Heart left ventricle (tissue), 16 donors: ENCODE data around the gene EPHX1. TPM values are rescaled to one million over a fixed set of nuclear protein-coding genes. Genes with fewer than 3 reads are reported as not detected.
"Not testable (repeated sequence)": the region's sequence is repeated elsewhere in the genome, so short reads cannot be mapped to it uniquely, and the experiment has no call there.

ENCODE experiments used
- ATAC-seq, 4 donors: fragments of 200-7000 bp; cut with Tn5 transposase; one replicate each; pipeline ENCODE4 v1.9.1; 2020 to 2022; ENCODE audit warnings: moderate library complexity in 4 of 4, mild to moderate bottlenecking in 3 of 4, moderate number of reproducible peaks in 1 of 4
- DNase-seq, 5 donors: peaks; one replicate each; pipeline ENCODE4 v3.0.0-alpha.2; 2020
- H3K27ac ChIP-seq, 12 donors: fragments of 200-600 bp; sonication (generic) in 4 of 12; one replicate each; pipeline versions ENCODE4 v1.5.0 to v1.8.0; 2016 to 2022; ENCODE audit warnings: mild to moderate bottlenecking in 2 of 12
- H3K27me3 ChIP-seq, 9 donors: fragments of 200-600 bp; sonication (generic) in 2 of 9; one replicate each; pipeline versions ENCODE4 v1.5.1 to v1.8.0; 2016 to 2022; ENCODE audit warnings: mild to moderate bottlenecking in 3 of 9
- H3K36me3 ChIP-seq, 9 donors: fragments of 200-600 bp; sonication (generic) in 2 of 9; one replicate each; pipeline versions ENCODE4 v1.5.0 to v1.8.0; 2018 to 2022; ENCODE audit warnings: mild to moderate bottlenecking in 2 of 9
- H3K4me1 ChIP-seq, 12 donors: fragments of 200-600 bp; sonication (generic) in 4 of 12; one replicate each; pipeline versions ENCODE4 v1.5.0 to v1.8.0; 2016 to 2022; ENCODE audit warnings: mild to moderate bottlenecking in 3 of 12
- H3K4me3 ChIP-seq, 12 donors: fragments of 200-600 bp; sonication (generic) in 4 of 12; one replicate each; pipeline versions ENCODE4 v1.5.0 to v1.8.0; 2017 to 2022; ENCODE audit warnings: mild to moderate bottlenecking in 9 of 12, moderate library complexity in 4 of 12
- H3K9me3 ChIP-seq, 12 donors: fragments of 200-600 bp; sonication (generic) in 4 of 12; one replicate each; pipeline versions ENCODE4 v1.5.0 to v1.8.0; 2016 to 2022; ENCODE audit warnings: mild to moderate bottlenecking in 1 of 12
- POLR2A ChIP-seq, 2 donors: fragments of 450-650 bp; IDR thresholded peaks; one replicate each; pipeline ENCODE4 v1.6.1; 2017; ENCODE audit warnings: antibody characterized with exemption in 2 of 2, mild to moderate bottlenecking in 2 of 2, moderate library complexity in 2 of 2
- WGBS, 4 donors: extraction: QIAGEN DNeasy Blood & Tissue Kit in 2 of 4; methylation state at CpG; one replicate each; pipeline versions ENCODE4 v1.1.5 to v1.1.7; 2013 to 2018; 5-methylcytosine and 5-hydroxymethylcytosine counted together
- intact Hi-C, 10 donors: fragments of 100-400 bp; cut with DNase I; formaldehyde crosslinking; loops; one replicate each; pipeline versions ENCODE4 v1.11.1 to v1.14.2; 2022
- polyA plus RNA-seq, 2 donors: library from polyadenylated mRNA; stranded (reverse); fragments of 200-250 nt; gene quantifications; one replicate each; pipeline ENCODE4 v1.2.3, GENCODE V29; 2013
- total RNA-seq, 9 donors: library from RNA; depleted of rRNA in 2 of 9; stranded (reverse); fragments of >200 nt in 2 of 9; fragmentation: NEBNext Ultra II Directional in 3 of 9; extraction: Animal tissue kit (Norgen Biotek cat#: 25700) in 3 of 9; gene quantifications; one replicate each; pipeline versions ENCODE4 v1.1.0 to v1.2.4, GENCODE V29; 2016 to 2023
- TF ChIP-seq, protein P1 (sequence below), 12 donors: fragments of 200-600 bp; sonication (generic) in 4 of 12; IDR thresholded peaks; one replicate each; pipeline versions ENCODE4 v1.5.0 to v1.8.0; 2018 to 2022; ENCODE audit warnings: antibody characterized with exemption in 12 of 12, mild to moderate bottlenecking in 5 of 12
- donor health status: ischemic (EF 13 %, LVEDD 7.1; RV severe dilation, severe dysfunction).
- donor health status: healthy with polysubstance abuse.
- donor health status: DM: no; HTN: yes; CAD: no.
- donor health status: DM: no; HTN: no; CAD: no.
- donor health status: ischemic (EF 25% LVEDD 6.9; RV normal size, moderate dysfunction).
- donor health status: ischemic (EF 25% LVEDD 5.7; RV mildly dilated, moderate dysfunction).
- donor health status: healthy.
- donor health status: DM: yes; HTN: yes; CAD: no.
- donor health status: ischemic (EF 35%, LVEDD 5.7; RV mildly dilated, moderate dysfunction).
- donor health status: nonischemic (EF 11% LVEDD 7.7; RV severe dilation, severe dysfunction).
- donor health status: DM: yes; HTN: yes; CAD: no.
- donor health status: PGD.
- donor health status: ischemic (EF 29% LVEDD 5.4; RV normal size, mild dysfunction).
- donor health status: nonischemic (EF 23%, LVEDD 6.1; RV moderate dilation, normal function).

EPHX1 gene
- total and polyA plus RNA-seq, 11 donors, result 22.2 to 96.8 (median 45.4) TPM

- H3K4me3 ChIP-seq, result peak within 1 kb of the TSS; percentile 49 to 99 (median 78)
- TF ChIP-seq, protein P1, sequence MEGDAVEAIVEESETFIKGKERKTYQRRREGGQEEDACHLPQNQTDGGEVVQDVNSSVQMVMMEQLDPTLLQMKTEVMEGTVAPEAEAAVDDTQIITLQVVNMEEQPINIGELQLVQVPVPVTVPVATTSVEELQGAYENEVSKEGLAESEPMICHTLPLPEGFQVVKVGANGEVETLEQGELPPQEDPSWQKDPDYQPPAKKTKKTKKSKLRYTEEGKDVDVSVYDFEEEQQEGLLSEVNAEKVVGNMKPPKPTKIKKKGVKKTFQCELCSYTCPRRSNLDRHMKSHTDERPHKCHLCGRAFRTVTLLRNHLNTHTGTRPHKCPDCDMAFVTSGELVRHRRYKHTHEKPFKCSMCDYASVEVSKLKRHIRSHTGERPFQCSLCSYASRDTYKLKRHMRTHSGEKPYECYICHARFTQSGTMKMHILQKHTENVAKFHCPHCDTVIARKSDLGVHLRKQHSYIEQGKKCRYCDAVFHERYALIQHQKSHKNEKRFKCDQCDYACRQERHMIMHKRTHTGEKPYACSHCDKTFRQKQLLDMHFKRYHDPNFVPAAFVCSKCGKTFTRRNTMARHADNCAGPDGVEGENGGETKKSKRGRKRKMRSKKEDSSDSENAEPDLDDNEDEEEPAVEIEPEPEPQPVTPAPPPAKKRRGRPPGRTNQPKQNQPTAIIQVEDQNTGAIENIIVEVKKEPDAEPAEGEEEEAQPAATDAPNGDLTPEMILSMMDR (IDR thresholded peaks at IDR 0.05), result peak; percentile 75 to 98 (median 91)
- TF ChIP-seq POLR2A (IDR thresholded peaks at IDR 0.05), result peak in 1 of 2 donors; percentile 77
- peaks cover 0 to 65% (median 43%) of the 10 kb centered on the region in 12 donors for H3K4me1 ChIP-seq
- H3K27me3 ChIP-seq, result no peaks in the 10 kb centered on the region
- 0 to 1% (median 0%) methylated on average over 18 to 46 of the region's 46 CpGs for WGBS, 4 donors
- peak; percentile 100 for ATAC-seq
- intact Hi-C loops, result loop anchor here (1.0 to 10.0 kb wide), 14 partner anchors 33 to 303 kb away; partner anchors contain the start of genes EPHX1 (in 7 of the 10), ENAH (in 1 of the 10) and PYCR2 (in 1 of the 10)
- peak; percentile 99 to 100 (median 100) for DNase-seq
- peak within 1 kb of the TSS; percentile 85 to 97 (median 92) for H3K27ac ChIP-seq
- H3K9me3 ChIP-seq, result no peaks in the 10 kb centered on the region
- H3K36me3 ChIP-seq, result peaks cover 0 to 21% (median 4%) of the 10 kb centered on the region in 9 donors
Measured at GRCh38 chr1:225777583-225778336, 32.2 kb upstream of the EPHX1 start, which contains the start of gene SRP9. Gene SRP9, plus strand, starts transcription at chr1:225777826. Its CDS starts 115 bp downstream, at chr1:225777941.

DNA sequence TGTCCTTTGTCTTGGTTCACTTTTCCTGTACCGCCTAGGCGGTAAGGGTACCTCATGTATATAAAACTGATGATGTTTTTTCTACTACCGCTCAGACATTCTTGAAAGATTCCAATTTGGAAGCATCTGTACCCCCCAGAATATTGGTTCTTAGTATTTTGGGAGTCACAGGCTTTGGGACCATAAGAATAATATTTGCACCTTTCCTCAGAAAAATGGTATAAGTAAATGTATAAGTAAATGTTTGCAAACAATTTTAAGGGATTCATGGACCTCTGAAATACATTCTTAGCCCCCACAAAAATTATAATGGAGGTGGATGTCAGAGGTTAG, 31.6 kb upstream of the EPHX1 start:
- WGBS, 4 donors, result 0 to 1% (median 0%) methylated on average over 3 of the region's 3 CpGs
- Histone ChIP-seq H3K4me3 (peak overlapping the region; percentile 49 to 99 (median 78)), H3K27ac (peak overlapping the region; percentile 85 to 97 (median 92)), H3K36me3 (peaks cover 0 to 24% (median 7%) of the 10 kb centered on the region in 9 donors), H3K9me3 (no peaks in the 10 kb centered on the region), H3K4me1 (peaks cover 0 to 66% (median 48%) of the 10 kb centered on the region in 12 donors), H3K27me3 (no peaks in the 10 kb centered on the region)
- intact Hi-C loops, result loop anchor here (1.0 to 10.0 kb wide), 9 partner anchors 34 to 303 kb away; partner anchors contain the start of genes EPHX1 (in 6 of the 10) and PYCR2 (in 1 of the 10)
- DNase-seq, result no peak
- ATAC-seq, result no peak
- TF ChIP-seq, protein P1 (IDR thresholded peaks at IDR 0.05), result no peak

DNA sequence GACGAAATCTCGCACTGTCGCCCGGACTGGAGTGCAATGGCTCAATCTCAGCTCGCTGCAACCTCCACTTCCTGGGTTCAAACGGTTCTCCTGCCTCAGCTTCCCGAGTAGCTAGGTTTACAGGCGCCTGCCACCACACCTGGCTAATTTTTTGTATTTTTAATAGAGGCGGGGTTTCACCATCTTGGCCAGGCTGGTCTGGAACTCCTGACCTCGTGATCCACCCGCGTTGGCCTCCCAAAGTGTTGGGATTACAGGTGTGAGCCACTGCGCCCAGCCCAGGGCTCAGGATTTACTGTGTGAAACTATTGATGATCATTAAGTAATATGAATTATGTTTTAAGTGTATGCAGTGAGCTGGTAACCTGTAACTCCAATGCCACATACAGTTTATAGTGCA, 30.8 kb upstream of the EPHX1 start:
- intact Hi-C loops, result loop anchor here (5.0 to 10.0 kb wide), 8 partner anchors 33 to 198 kb away; partner anchors contain the start of genes EPHX1 (in 6 of the 10) and PYCR2 (in 1 of the 10)
- not testable (repeated sequence) for DNase-seq, H3K27me3 ChIP-seq, ATAC-seq, H3K9me3 ChIP-seq
- H3K4me3 ChIP-seq, result peak overlapping the region in 11 of 12 donors; percentile 64 to 99 (median 78)
- 43 to 55% (median 51%) methylated on average over 13 of the region's 13 CpGs for WGBS, 4 donors
- peak overlapping the region in 7 of 12 donors; percentile 13 to 95 (median 91) for H3K27ac ChIP-seq
- H3K4me1 ChIP-seq, result peaks cover 0 to 69% (median 52%) of the 10 kb centered on the region in 12 donors
- peaks cover 0 to 33% (median 15%) of the 10 kb centered on the region in 9 donors for H3K36me3 ChIP-seq

GRCh38 chr1:225780134-225780533, 29.8 kb upstream of the EPHX1 start:
- H3K9me3 ChIP-seq, result no peaks in the 10 kb centered on the region
- peak overlapping the region in 3 of 12 donors; percentile 9 to 99 (median 74) for H3K4me3 ChIP-seq
- no peaks in the 10 kb centered on the region for H3K27me3 ChIP-seq
- peaks cover 0 to 64% (median 52%) of the 10 kb centered on the region in 12 donors for H3K4me1 ChIP-seq
- 88 to 91% (median 90%) methylated on average over 5 of the region's 5 CpGs for WGBS, 4 donors
- TF ChIP-seq, protein P1 (IDR thresholded peaks at IDR 0.05), result no peak
- TF ChIP-seq POLR2A (IDR thresholded peaks at IDR 0.05), result no peak
- peaks cover 0 to 43% (median 22%) of the 10 kb centered on the region in 9 donors for H3K36me3 ChIP-seq
- H3K27ac ChIP-seq, result peak overlapping the region in 2 of 12 donors; percentile 43 to 63
- DNase-seq (no peak), ATAC-seq (no peak)
- intact Hi-C loops, result loop anchor here in 2 of 10 donors (2.0 to 5.0 kb wide), 2 partner anchors 29 to 67 kb away; no protein-coding TSS in a partner anchor
